Stimulated activated naive CD8-positive, alpha-beta T cell treated with anti-CD3 and anti-CD28 coated beads, Interleukin-15, amount 100 ng/mL, for 72 hours (primary cell): ENCODE measurements around the gene ROPN1L.
"Not testable (repeated sequence)": the region's sequence is repeated elsewhere in the genome, so short reads cannot be mapped to it uniquely, and the experiment has no call there.

ENCODE experiments used
- ATAC-seq: fragments of 150-1000 bp; cut with Tn5 transposase; 2 replicates; pipeline ENCODE4 v1.10.0; 2021; ENCODE audit warnings: mild to moderate bottlenecking, moderate library complexity
- DNase-seq, 2 donors: peaks; one replicate each; pipeline ENCODE4 v3.0.0; 2021 to 2022
- H3K27ac Mint-ChIP-seq, 2 donors: one replicate each; pipeline ENCODE4 v1.8.0; 2022; ENCODE audit warnings: mild to moderate bottlenecking in 2 of 2, mixed read lengths in 2 of 2, moderate library complexity in 2 of 2
- H3K27me3 Mint-ChIP-seq: one replicate; pipeline ENCODE4 v1.8.0; 2022; ENCODE audit warnings: mixed read lengths
- H3K4me1 Mint-ChIP-seq: one replicate; pipeline ENCODE4 v1.8.0; 2022; ENCODE audit warnings: mild to moderate bottlenecking, mixed read lengths
- H3K4me3 Mint-ChIP-seq, 2 donors: one replicate each; pipeline ENCODE4 v1.8.0; 2022; ENCODE audit warnings: mild to moderate bottlenecking in 2 of 2, mixed read lengths in 2 of 2, moderate library complexity in 1 of 2
- H3K9me3 Mint-ChIP-seq, 2 donors: one replicate each; pipeline ENCODE4 v1.8.0; 2022; ENCODE audit warnings: mixed read lengths in 2 of 2

ROPN1L gene

GRCh38 chr5:10441083-10441991, at the start of gene ROPN1L:
ROPN1L (plus strand) TSS chr5:10441879; CDS start chr5:10442168, 289 bp downstream.
- H3K4me3 Mint-ChIP-seq, result peak within 1 kb of the TSS; percentile 80 to 87
- peaks cover 37% of the 10 kb centered on the region for H3K4me1 Mint-ChIP-seq
- H3K27ac Mint-ChIP-seq, result peak within 1 kb of the TSS; percentile 49 to 59
- ATAC-seq (peak; percentile 97), DNase-seq (peak; percentile 76 to 78)
- H3K27me3 Mint-ChIP-seq, result peaks cover 16% of the 10 kb centered on the region
- peaks cover 0 to 4% of the 10 kb centered on the region in 2 donors for H3K9me3 Mint-ChIP-seq

GRCh38 chr5:10392567-10393328, 48.9 kb upstream of the ROPN1L start:
- H3K27me3 Mint-ChIP-seq, H3K4me1 Mint-ChIP-seq, DNase-seq, H3K9me3 Mint-ChIP-seq, H3K4me3 Mint-ChIP-seq, H3K27ac Mint-ChIP-seq, ATAC-seq: not testable (repeated sequence)

- no peak for DNase-seq
- Mint-ChIP-seq H3K4me3 (no peak overlapping the region), H3K27ac (no peak overlapping the region), H3K4me1 (no peaks in the 10 kb centered on the region), H3K9me3 (no peaks in the 10 kb centered on the region), H3K27me3 (no peaks in the 10 kb centered on the region)
- ATAC-seq, result no peak
Observed at GRCh38 chr5:10393491-10393890, 48.2 kb upstream of the ROPN1L start.

GRCh38 chr5:10396552-10396951, 45.1 kb upstream of the ROPN1L start:
- DNase-seq, result no peak
- Mint-ChIP-seq H3K27ac (peak overlapping the region in 1 of 2 donors; percentile 4), H3K27me3 (no peaks in the 10 kb centered on the region), H3K4me1 (no peaks in the 10 kb centered on the region), H3K4me3 (no peak overlapping the region), H3K9me3 (no peaks in the 10 kb centered on the region)
- ATAC-seq, result no peak

- H3K27ac Mint-ChIP-seq, result no peak overlapping the region
- H3K9me3 Mint-ChIP-seq, result no peaks in the 10 kb centered on the region
- H3K4me1 Mint-ChIP-seq, result no peaks in the 10 kb centered on the region
- no peak overlapping the region for H3K4me3 Mint-ChIP-seq
- ATAC-seq (no peak), DNase-seq (no peak)
- no peaks in the 10 kb centered on the region for H3K27me3 Mint-ChIP-seq
Observed at GRCh38 chr5:10399839-10400238, 41.8 kb upstream of the ROPN1L start.

GRCh38 chr5:10400411-10400810, 41.3 kb upstream of the ROPN1L start:
- Mint-ChIP-seq H3K27ac (no peak overlapping the region), H3K4me3 (no peak overlapping the region), H3K27me3 (no peaks in the 10 kb centered on the region), H3K4me1 (no peaks in the 10 kb centered on the region), H3K9me3 (no peaks in the 10 kb centered on the region)
- ATAC-seq (no peak), DNase-seq (no peak)

GRCh38 chr5:10400831-10401230, 40.8 kb upstream of the ROPN1L start:
- ATAC-seq, result no peak
- no peaks in the 10 kb centered on the region for H3K4me1 Mint-ChIP-seq
- peak overlapping the region in 1 of 2 donors; percentile 13 for H3K27ac Mint-ChIP-seq
- DNase-seq, result no peak
- no peak overlapping the region for H3K4me3 Mint-ChIP-seq
- H3K27me3 Mint-ChIP-seq, result no peaks in the 10 kb centered on the region
- H3K9me3 Mint-ChIP-seq, result no peaks in the 10 kb centered on the region

- DNase-seq (no peak), ATAC-seq (peak; percentile 57)
- no peaks in the 10 kb centered on the region for H3K4me1 Mint-ChIP-seq
- H3K4me3 Mint-ChIP-seq, result no peak overlapping the region
- peak overlapping the region in 1 of 2 donors; percentile 13 for H3K27ac Mint-ChIP-seq
- no peaks in the 10 kb centered on the region for H3K9me3 Mint-ChIP-seq
- H3K27me3 Mint-ChIP-seq, result no peaks in the 10 kb centered on the region
Observed at GRCh38 chr5:10401498-10401897, 40.2 kb upstream of the ROPN1L start.

GRCh38 chr5:10403829-10404228, 37.9 kb upstream of the ROPN1L start:
- Mint-ChIP-seq H3K4me1 (no peaks in the 10 kb centered on the region), H3K27me3 (no peaks in the 10 kb centered on the region), H3K4me3 (no peak overlapping the region), H3K9me3 (no peaks in the 10 kb centered on the region), H3K27ac (no peak overlapping the region)
- ATAC-seq (no peak), DNase-seq (no peak)

GRCh38 chr5:10406651-10407050, 35.0 kb upstream of the ROPN1L start:
- no peak for ATAC-seq
- Mint-ChIP-seq H3K27me3 (no peaks in the 10 kb centered on the region), H3K4me1 (no peaks in the 10 kb centered on the region), H3K9me3 (no peaks in the 10 kb centered on the region), H3K27ac (no peak overlapping the region), H3K4me3 (no peak overlapping the region)
- DNase-seq, result no peak

- Mint-ChIP-seq H3K27me3 (no peaks in the 10 kb centered on the region), H3K9me3 (no peaks in the 10 kb centered on the region), H3K4me3 (no peak overlapping the region), H3K4me1 (no peaks in the 10 kb centered on the region), H3K27ac (peak overlapping the region in 1 of 2 donors; percentile 3)
- ATAC-seq (no peak), DNase-seq (no peak)
Observed at GRCh38 chr5:10409504-10409903, 32.2 kb upstream of the ROPN1L start.

- no peaks in the 10 kb centered on the region for H3K4me1 Mint-ChIP-seq
- ATAC-seq (no peak), DNase-seq (no peak)
- H3K27me3 Mint-ChIP-seq, result no peaks in the 10 kb centered on the region
- no peak overlapping the region for H3K27ac Mint-ChIP-seq
- no peak overlapping the region for H3K4me3 Mint-ChIP-seq
- no peaks in the 10 kb centered on the region for H3K9me3 Mint-ChIP-seq
Observed at GRCh38 chr5:10410662-10411061, 31.0 kb upstream of the ROPN1L start.

GRCh38 chr5:10411336-10411735, 30.3 kb upstream of the ROPN1L start:
- H3K9me3 Mint-ChIP-seq, result no peaks in the 10 kb centered on the region
- no peak for DNase-seq

GRCh38 chr5:10416868-10417267, 24.8 kb upstream of the ROPN1L start:
- Mint-ChIP-seq H3K4me3 (no peak overlapping the region), H3K27ac (no peak overlapping the region), H3K4me1 (peaks cover 31% of the 10 kb centered on the region), H3K27me3 (no peaks in the 10 kb centered on the region), H3K9me3 (no peaks in the 10 kb centered on the region)
- ATAC-seq (no peak), DNase-seq (no peak)

More at GRCh38 chr5:10411336-10411735, 30.3 kb upstream of the ROPN1L start:
- no peaks in the 10 kb centered on the region for H3K27me3 Mint-ChIP-seq
- no peak overlapping the region for H3K4me3 Mint-ChIP-seq
- no peak overlapping the region for H3K27ac Mint-ChIP-seq
- no peak for ATAC-seq
- no peaks in the 10 kb centered on the region for H3K4me1 Mint-ChIP-seq

GRCh38 chr5:10418654-10419345, 22.9 kb upstream of the ROPN1L start:
- no peaks in the 10 kb centered on the region for H3K9me3 Mint-ChIP-seq
- H3K27ac Mint-ChIP-seq, result no peak overlapping the region
- ATAC-seq (peak; percentile 80), DNase-seq (no peak)
- no peak overlapping the region for H3K4me3 Mint-ChIP-seq
- peaks cover 41% of the 10 kb centered on the region for H3K4me1 Mint-ChIP-seq
- H3K27me3 Mint-ChIP-seq, result no peaks in the 10 kb centered on the region
